ENCODE measurements around the gene ACTRT2. TPM values are rescaled to one million over a fixed set of nuclear protein-coding genes. Genes with fewer than 3 reads are reported as not detected.

Gene ACTRT2
- total and polyA plus RNA-seq, 2 experiments from 2014 or later = not detected

- H3K9me2 ChIP-seq (ENCODE audit: insufficient read depth) = no peaks in the 10 kb centered on the region
- peaks cover 6% of the 10 kb centered on the region; the same call in 2 of the 3 replicates for H3K4me1 Mint-ChIP-seq
- no peaks in the 10 kb centered on the region for H3K79me2 ChIP-seq (replicated peaks; ENCODE audit: insufficient read depth)
- H3K27ac Mint-ChIP-seq = no peak overlapping the region
- no peak overlapping the region for H3K4me3 Mint-ChIP-seq
- DNase-seq (ENCODE audit: low spot score) = no peak
- H2AFZ ChIP-seq = no peak overlapping the region
- no peaks in the 10 kb centered on the region for H3F3A ChIP-seq (replicated peaks; ENCODE audit: low read depth)
- H3K27me3 Mint-ChIP-seq (ENCODE audit: insufficient read depth, low read depth, poor library complexity) = peaks cover 5% of the 10 kb centered on the region
- no peak overlapping the region for H3K27ac ChIP-seq (ENCODE audit: low read depth)
- H3K27me3 ChIP-seq (ENCODE audit: insufficient read depth) = no peaks in the 10 kb centered on the region
- no peaks in the 10 kb centered on the region for H4K20me1 ChIP-seq (replicated peaks; ENCODE audit: insufficient read depth)
- TF ChIP-seq NANOG (IDR thresholded peaks at IDR 0.05; ENCODE audit: borderline replicate concordance) (no peak), ZNF114 (CRISPR knock-in tag; IDR thresholded peaks at IDR 0.05) (no peak), EZH2phosphoT487 (IDR thresholded peaks at IDR 0.05; ENCODE audit: unreplicated experiment) (no peak), REST (IDR thresholded peaks at IDR 0.05; ENCODE audit: unreplicated experiment) (no peak), ZNF462 (CRISPR knock-in tag; IDR thresholded peaks at IDR 0.05) (no peak), EZH2 (IDR thresholded peaks at IDR 0.05; ENCODE audit: low read depth, unreplicated experiment) (no peak), ZNF331 (CRISPR knock-in tag; IDR thresholded peaks at IDR 0.05; ENCODE audit: low read depth) (no peak), ETS1 (IDR thresholded peaks at IDR 0.05) (no peak), CREB1 (CRISPR knock-in tag; IDR thresholded peaks at IDR 0.05; ENCODE audit: low read depth) (no peak), CTCF (conservative IDR thresholded peaks at IDR 0.05; ENCODE audit: low read depth in 2 of 2) (no peak), POLR2AphosphoS5 (IDR thresholded peaks at IDR 0.05; ENCODE audit: low read depth) (no peak), JUNB (IDR thresholded peaks at IDR 0.05; ENCODE audit: unreplicated experiment) (no peak), STAT1 (IDR thresholded peaks at IDR 0.05; ENCODE audit: unreplicated experiment) (no peak)
- peaks cover 15% of the 10 kb centered on the region for H3K36me3 Mint-ChIP-seq (ENCODE audit: low read depth)
- H3K9me3 Mint-ChIP-seq = peaks cover 68% of the 10 kb centered on the region
- H3K4me2 ChIP-seq = no peak overlapping the region
- no peak overlapping the region for H3K4me3 ChIP-seq
- no peak for ATAC-seq
- H3K36me3 ChIP-seq (ENCODE audit: insufficient read depth) = no peaks in the 10 kb centered on the region
- no peaks in the 10 kb centered on the region for H3K4me1 ChIP-seq (ENCODE audit: insufficient read depth)
Observed at GRCh38 chr1:2985694-2986548, 35.3 kb upstream of the ACTRT2 start.

All from GM23338 (cell line).